ENCODE results near the gene GOLIM4.
"Not testable (repeated sequence)": the region's sequence is repeated elsewhere in the genome, so short reads cannot be mapped to it uniquely, and the experiment has no call there.

The GOLIM4 gene, protein sequence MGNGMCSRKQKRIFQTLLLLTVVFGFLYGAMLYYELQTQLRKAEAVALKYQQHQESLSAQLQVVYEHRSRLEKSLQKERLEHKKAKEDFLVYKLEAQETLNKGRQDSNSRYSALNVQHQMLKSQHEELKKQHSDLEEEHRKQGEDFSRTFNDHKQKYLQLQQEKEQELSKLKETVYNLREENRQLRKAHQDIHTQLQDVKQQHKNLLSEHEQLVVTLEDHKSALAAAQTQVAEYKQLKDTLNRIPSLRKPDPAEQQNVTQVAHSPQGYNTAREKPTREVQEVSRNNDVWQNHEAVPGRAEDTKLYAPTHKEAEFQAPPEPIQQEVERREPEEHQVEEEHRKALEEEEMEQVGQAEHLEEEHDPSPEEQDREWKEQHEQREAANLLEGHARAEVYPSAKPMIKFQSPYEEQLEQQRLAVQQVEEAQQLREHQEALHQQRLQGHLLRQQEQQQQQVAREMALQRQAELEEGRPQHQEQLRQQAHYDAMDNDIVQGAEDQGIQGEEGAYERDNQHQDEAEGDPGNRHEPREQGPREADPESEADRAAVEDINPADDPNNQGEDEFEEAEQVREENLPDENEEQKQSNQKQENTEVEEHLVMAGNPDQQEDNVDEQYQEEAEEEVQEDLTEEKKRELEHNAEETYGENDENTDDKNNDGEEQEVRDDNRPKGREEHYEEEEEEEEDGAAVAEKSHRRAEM

GRCh38 chr3:168095611-168096209 is at the start of gene GOLIM4:
TSS of gene GOLIM4 (minus strand) at chr3:168095924. CDS start at chr3:168095285, 639 bp downstream.
- peak; percentile 50 for DNase-seq

GRCh38 chr3:168141405-168141998 is 45.8 kb upstream of the GOLIM4 start:
- DNase-seq, result no peak

DNA sequence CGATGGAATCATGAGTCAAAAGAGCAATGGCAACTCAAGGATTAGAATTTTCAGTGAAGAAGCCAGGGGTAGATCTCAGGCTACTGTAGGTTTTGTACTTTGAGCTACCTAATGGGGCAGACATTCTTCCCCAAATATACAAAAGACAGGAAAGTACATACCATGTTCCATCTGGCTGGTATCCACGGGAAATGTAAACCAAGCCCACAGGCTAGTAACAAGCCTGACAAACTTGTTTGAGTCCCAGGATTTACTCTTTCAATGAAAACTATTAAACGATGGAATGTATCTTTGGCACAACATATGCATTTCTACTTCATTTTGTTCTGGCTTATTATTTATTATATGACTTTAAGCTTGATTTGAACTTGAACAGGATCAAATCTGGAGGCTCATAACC is 44.2 kb upstream of the GOLIM4 start:
- DNase-seq, result no peak

GRCh38 chr3:168138421-168138820 is 42.7 kb upstream of the GOLIM4 start:
- DNase-seq, result no peak

DNA sequence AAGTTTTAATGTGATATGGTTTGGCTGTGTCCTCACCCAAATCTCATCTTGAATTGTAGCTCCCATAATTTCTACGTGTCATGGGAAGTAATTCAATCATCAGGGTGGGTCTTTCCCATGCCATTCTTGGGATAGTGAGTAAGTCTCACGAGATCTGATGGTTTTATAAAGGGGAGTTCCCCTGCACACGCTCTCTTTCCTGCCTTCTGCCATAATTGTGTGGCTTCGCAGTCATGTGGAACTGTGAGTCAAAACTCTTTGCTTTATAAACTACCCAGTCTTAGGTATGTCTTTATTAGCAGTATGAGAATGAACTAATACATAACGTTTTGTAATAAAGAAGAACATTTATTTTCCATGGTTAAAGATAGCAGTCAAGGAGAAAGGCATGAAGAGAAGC is 39.2 kb upstream of the GOLIM4 start:
- no peak for DNase-seq

DNA sequence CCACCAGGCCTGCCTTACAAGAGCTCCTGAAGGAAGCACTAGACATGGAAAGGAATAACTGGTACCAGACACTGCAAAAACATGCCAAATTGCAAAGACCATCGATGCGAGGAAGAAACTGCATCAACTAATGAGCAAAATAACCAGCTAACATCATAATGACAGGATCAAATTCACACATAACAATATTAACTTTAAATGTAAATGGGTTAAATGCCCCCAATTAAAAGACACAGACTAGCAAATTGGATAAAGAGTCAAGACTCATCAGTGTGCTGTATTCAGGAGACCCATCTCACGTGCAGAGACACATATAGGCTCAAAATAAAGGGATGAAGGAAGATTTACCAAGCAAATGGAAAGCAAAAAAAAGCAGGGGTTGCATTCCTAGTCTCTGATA is 34.5 kb upstream of the GOLIM4 start:
- DNase-seq, result not testable (repeated sequence)

- not testable (repeated sequence) for DNase-seq
Observed at GRCh38 chr3:168128463-168128862, 32.7 kb upstream of the GOLIM4 start.

DNA sequence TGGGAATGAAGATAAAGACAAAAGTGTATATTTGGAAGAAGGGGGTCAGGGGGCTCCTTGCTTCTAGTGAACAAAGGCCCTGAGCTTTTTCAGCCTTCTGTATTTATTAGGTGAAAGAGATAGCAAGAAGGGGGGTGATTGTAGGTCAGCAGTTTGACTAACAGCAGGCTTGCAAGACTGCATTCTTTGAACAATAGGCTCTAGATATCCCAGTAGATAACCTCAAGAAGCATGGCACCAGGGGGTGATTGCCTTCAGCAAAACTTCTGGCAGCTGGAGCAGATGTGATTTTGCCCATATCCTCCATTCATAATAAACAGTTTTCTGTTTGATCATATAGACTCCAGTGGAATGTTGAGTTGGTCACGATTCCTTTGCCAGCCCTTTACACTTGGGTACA is 31.7 kb upstream of the GOLIM4 start:
- DNase-seq, result no peak

DNA sequence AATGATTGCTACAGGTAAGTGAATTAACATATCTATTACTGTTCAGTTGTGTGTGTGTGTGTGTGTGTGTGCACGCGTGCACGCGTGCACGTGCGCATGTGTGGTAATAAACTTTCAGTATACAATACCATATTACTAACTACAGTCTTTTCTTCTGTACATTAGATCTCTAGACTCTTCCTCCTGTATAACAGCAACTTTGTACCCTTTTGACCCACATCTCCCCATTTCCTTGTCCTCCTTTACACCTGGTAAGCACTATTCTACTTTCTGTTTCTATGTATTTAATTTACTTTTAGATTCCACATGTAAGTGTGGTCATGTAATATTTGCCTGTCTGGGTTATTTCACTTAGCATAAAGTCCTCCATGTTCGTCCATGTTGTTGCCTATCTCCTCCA is 29.1 kb upstream of the GOLIM4 start:
- no peak for DNase-seq

DNA sequence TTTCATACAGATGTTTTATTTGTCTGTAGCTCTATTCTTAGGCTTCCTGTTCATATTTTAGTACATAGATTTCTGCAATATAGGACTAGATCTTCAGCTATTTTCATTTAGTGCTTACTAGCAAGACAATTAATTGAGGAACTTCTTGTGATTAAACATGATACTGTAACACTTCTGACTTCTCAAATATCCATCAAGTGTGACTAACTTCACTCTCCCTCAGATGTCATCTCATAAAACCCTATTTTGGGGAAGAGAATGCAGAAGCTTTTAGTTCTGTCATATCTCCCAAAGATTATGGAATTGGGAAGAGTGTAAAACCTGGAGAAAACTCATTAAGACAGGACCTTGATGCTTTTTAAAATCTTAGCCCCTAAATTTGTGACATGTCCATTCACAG is 28.6 kb upstream of the GOLIM4 start:
- no peak for DNase-seq

- no peak for DNase-seq
Observed at GRCh38 chr3:168123201-168124176, 27.8 kb upstream of the GOLIM4 start.

DNA sequence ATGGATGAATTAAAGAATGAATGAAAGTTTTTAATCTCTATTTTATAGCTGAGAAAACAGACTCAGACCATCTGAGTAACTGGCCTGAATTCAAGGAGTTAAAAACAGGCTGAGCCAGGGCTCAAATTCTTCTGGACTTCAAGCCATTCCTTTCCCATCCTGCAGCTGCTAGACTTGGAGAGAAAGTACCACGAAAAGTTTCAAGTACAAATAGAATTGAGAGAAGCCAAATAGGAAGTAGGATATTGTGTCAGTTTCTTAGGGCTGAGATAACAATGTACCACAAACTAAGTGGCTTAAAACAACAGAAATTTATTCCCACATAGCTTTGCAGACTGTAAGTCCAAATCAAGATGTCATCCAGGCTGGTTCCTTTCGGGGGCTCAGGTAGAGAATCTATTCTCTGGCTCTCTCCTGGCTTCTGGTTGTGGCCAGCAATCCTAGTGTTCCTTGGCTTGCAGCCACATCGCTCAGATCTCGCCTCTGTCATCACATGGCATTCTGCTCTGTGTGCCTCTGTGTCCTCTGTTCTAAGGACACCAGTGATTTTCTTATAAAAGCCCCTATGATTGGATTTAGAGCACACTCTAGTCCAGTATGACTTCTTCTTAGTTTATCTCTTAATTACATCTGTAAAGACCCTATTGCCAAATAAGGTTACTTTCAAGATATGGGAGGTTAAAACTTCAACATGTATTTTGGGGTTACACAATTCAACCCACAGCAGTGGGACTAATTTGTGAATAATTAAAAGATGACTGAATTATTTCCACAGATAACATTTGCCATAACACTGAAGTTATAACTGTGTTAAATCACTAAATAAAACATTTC is 25.7 kb upstream of the GOLIM4 start:
- no peak for DNase-seq

DNA sequence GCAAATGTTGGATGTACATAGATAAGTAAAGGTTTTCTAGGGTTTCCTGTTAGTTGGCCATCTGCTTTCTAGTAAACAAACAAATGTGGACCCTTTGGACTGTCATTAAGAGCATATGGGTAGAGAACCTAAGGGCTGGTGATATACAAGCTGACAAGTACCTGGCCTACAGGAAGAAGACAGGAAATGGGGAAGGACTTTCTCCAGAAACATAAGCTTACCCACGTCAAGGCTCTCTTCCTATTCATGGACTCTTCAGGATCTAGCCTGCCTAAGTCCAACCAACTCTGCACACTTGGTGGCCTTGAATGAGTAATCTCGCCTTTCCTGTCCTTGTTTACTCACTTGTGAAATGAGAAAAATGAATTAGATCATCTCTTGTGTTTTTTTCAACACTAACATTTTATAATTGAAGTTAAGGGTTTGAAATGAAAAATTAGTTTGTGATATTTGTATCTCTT is 22.2 kb upstream of the GOLIM4 start:
- no peak for DNase-seq

GRCh38 chr3:168117059-168117458 is 21.3 kb upstream of the GOLIM4 start:
- DNase-seq, result no peak

DNA sequence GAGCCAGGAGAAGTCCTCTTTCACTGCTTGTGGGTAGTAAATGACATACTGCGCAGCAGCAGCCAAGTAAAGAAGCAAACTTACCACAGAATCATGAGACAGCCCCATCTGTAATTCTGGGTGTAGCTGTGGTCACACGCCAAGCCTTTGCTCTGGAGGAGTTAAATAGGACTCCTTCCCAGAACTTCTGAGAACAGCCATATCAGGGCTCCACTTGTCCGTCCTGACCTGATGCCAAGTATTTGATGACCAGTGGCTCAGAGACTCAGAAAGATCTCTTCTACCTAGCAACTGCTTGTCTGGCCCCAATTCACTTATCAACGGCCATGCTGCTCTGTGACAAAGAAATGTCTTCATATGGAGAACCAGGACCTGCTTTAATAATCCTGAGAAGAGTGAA is 20.6 kb upstream of the GOLIM4 start:
- no peak for DNase-seq

DNA sequence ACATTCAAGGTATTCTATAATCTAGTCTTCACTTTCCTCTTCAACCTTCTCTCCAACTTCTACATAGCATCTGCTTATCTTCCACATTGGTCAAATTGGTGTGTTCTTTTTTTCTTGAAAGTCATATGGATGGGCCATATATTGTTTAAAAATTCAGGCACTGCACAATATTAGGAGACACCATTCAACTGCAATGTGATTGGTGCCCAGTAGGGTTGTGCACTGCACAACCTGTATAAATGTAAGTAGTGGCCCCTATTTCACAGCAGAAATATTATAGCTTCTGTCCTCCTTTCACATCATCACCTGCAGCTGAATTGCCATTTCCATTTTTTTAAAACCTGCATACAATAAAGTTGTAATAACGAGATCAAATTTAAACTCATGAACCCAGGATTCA is 18.1 kb upstream of the GOLIM4 start:
- DNase-seq, result no peak

GRCh38 chr3:168112894-168113293 is 17.2 kb upstream of the GOLIM4 start:
- no peak for DNase-seq

GRCh38 chr3:168104361-168104760 is 8.6 kb upstream of the GOLIM4 start:
- DNase-seq, result no peak

- DNase-seq, result no peak
Observed at GRCh38 chr3:168102735-168103410, 7.1 kb upstream of the GOLIM4 start.

GRCh38 chr3:168100777-168101492 is 5.2 kb upstream of the GOLIM4 start:
- DNase-seq, result no peak

Data from CD4-positive, alpha-beta T cell treated with Interleukin-12 subunit alpha and Interleukin-12 subunit beta, for 1 hour (primary cell).